Gastroesophageal sphincter (tissue), 4 donors: ENCODE measurements around the gene PLK1. TPM values are rescaled to one million over a fixed set of nuclear protein-coding genes. Genes with fewer than 3 reads are reported as not detected.

Experiments
- ATAC-seq: fragments of 150-250 bp; one replicate; pipeline ENCODE4 v1.9.1; 2016; ENCODE audit warnings: mild to moderate bottlenecking, moderate library complexity
- H3K27ac ChIP-seq, 4 donors: fragments of 200-600 bp; sonication (generic) in 3 of 4; 1 replicate in 3 of 4; 2 replicates in 1 of 4; pipeline ENCODE4 v1.5.1; 2016 to 2019
- H3K27me3 ChIP-seq: fragments of 200-600 bp; sonication (generic); one replicate; pipeline ENCODE4 v1.5.1; 2019
- H3K36me3 ChIP-seq, 2 donors: fragments of 200-600 bp; sonication (generic); one replicate each; pipeline ENCODE4 v1.5.1; 2019; ENCODE audit warnings: control low read depth in 1 of 2
- H3K4me1 ChIP-seq, 3 donors: fragments of 200-600 bp; sonication (generic); 1 replicate in 2 of 3; 2 replicates in 1 of 3; pipeline ENCODE4 v1.5.1; 2016 to 2019; ENCODE audit warnings: control low read depth in 2 of 3
- H3K4me3 ChIP-seq, 2 donors: fragments of 200-600 bp; sonication (generic); one replicate each; pipeline ENCODE4 v1.5.1; 2019; ENCODE audit warnings: mild to moderate bottlenecking in 1 of 2, moderate library complexity in 1 of 2
- H3K9me3 ChIP-seq, 3 donors: fragments of 200-600 bp; sonication (generic); one replicate each; pipeline ENCODE4 v1.5.1; 2017 to 2019; ENCODE audit warnings: control low read depth in 2 of 3
- CTCF ChIP-seq, 4 experiments: fragments of 200-600 bp in 2 of 4; fragments of 450-650 bp in 2 of 4; sonication (generic) in 1 of 4; IDR thresholded peaks; one replicate each; pipeline ENCODE4 v1.5.1; 2017 to 2019; ENCODE audit warnings: antibody characterized with exemption in 4 of 4, mild to moderate bottlenecking in 2 of 4, moderate library complexity in 2 of 4
- EP300 ChIP-seq: sonication (generic); formaldehyde crosslinking; IDR thresholded peaks from one replicate; pipeline ENCODE4 v1.6.1; 2017; ENCODE audit warnings: antibody characterized with exemption, mild to moderate bottlenecking
- POLR2A ChIP-seq, 2 donors: fragments of 450-650 bp; IDR thresholded peaks; one replicate each; pipeline ENCODE4 v1.6.1; 2017; ENCODE audit warnings: antibody characterized with exemption in 2 of 2, mild to moderate bottlenecking in 2 of 2, moderate library complexity in 1 of 2
- POLR2AphosphoS5 ChIP-seq: sonication (generic); formaldehyde crosslinking; IDR thresholded peaks from one replicate; pipeline ENCODE4 v1.6.1; 2017; ENCODE audit warnings: antibody characterized with exemption
- WGBS, 2 donors: methylation state at CpG; one replicate each; pipeline ENCODE4 v1.1.5; 2018; ENCODE audit warnings: low coverage in 1 of 2; 5-methylcytosine and 5-hydroxymethylcytosine counted together
- total RNA-seq, 4 donors: library from RNA; depleted of rRNA; stranded (reverse); fragments of >200 nt; gene quantifications; one replicate each; pipeline ENCODE4 v1.1.0, GENCODE V29; 2016

The PLK1 gene
- total RNA-seq, 4 donors from 2014 or later = 0.94 to 3.3 (median 1.3) TPM

GRCh38 chr16:23687034-23687808 lies 8.5 kb downstream of the PLK1 start:
- TF ChIP-seq CTCF (IDR thresholded peaks at IDR 0.05) (no peak), EP300 (no peak), POLR2AphosphoS5 (no peak), POLR2A (IDR thresholded peaks at IDR 0.05) (no peak)
- Histone ChIP-seq H3K4me1 (no peaks in the 10 kb centered on the region), H3K4me3 (no peak overlapping the region), H3K27ac (no peak overlapping the region), H3K27me3 (no peaks in the 10 kb centered on the region), H3K36me3 (peaks cover 0 to 86% of the 10 kb centered on the region in 2 donors), H3K9me3 (no peaks in the 10 kb centered on the region)
- 80 to 94% methylated on average over 1 to 11 of the region's 16 CpGs for WGBS, 2 donors
- ATAC-seq = no peak

- Histone ChIP-seq H3K27ac (no peak overlapping the region), H3K4me1 (peaks cover 0 to 4% (median 0%) of the 10 kb centered on the region in 3 donors), H3K9me3 (no peaks in the 10 kb centered on the region), H3K36me3 (peaks cover 0 to 64% of the 10 kb centered on the region in 2 donors), H3K4me3 (no peak overlapping the region), H3K27me3 (no peaks in the 10 kb centered on the region)
- no peak for ATAC-seq
- TF ChIP-seq EP300 = no peak
- no peak for TF ChIP-seq POLR2A (IDR thresholded peaks at IDR 0.05)
- no peak for TF ChIP-seq POLR2AphosphoS5
- no peak for TF ChIP-seq CTCF (IDR thresholded peaks at IDR 0.05)
- WGBS, 2 donors = 95 to 98% methylated on average over 7 to 17 of the region's 36 CpGs
These were observed 10.9 kb downstream of the PLK1 start for GRCh38 chr16:23689442-23690187.

GRCh38 chr16:23690771-23691482 lies 12.2 kb downstream of the PLK1 start:
- Histone ChIP-seq H3K4me3 (no peak overlapping the region), H3K27ac (no peak overlapping the region), H3K9me3 (no peaks in the 10 kb centered on the region), H3K4me1 (peaks cover 0 to 10% (median 0%) of the 10 kb centered on the region in 3 donors), H3K36me3 (peaks cover 0 to 55% of the 10 kb centered on the region in 2 donors), H3K27me3 (no peaks in the 10 kb centered on the region)
- 100% methylated on average over 5 of the region's 25 CpGs; no CpG with 5 or more reads in 1 of the 2 donors for WGBS, 2 donors
- TF ChIP-seq EP300 (no peak), CTCF (IDR thresholded peaks at IDR 0.05) (no peak), POLR2AphosphoS5 (no peak), POLR2A (IDR thresholded peaks at IDR 0.05) (no peak)
- no peak for ATAC-seq

GRCh38 chr16:23691483-23692189 lies 12.9 kb downstream of the PLK1 start:
- no peak overlapping the region for H3K4me3 ChIP-seq
- peaks cover 0 to 10% (median 0%) of the 10 kb centered on the region in 3 donors for H3K4me1 ChIP-seq
- no peaks in the 10 kb centered on the region for H3K9me3 ChIP-seq
- 72% methylated on average over 2 of the region's 10 CpGs; no CpG with 5 or more reads in 1 of the 2 donors for WGBS, 2 donors
- no peak overlapping the region for H3K27ac ChIP-seq
- peaks cover 0 to 48% of the 10 kb centered on the region in 2 donors for H3K36me3 ChIP-seq
- H3K27me3 ChIP-seq = no peaks in the 10 kb centered on the region
- no peak for TF ChIP-seq EP300
- no peak for TF ChIP-seq CTCF (IDR thresholded peaks at IDR 0.05)
- no peak for TF ChIP-seq POLR2AphosphoS5
- TF ChIP-seq POLR2A (IDR thresholded peaks at IDR 0.05) = no peak
- ATAC-seq = no peak
